HepG2 (cell line): ENCODE results near the gene RNU6-8. TPM values are rescaled to one million over a fixed set of nuclear protein-coding genes. Genes with fewer than 3 reads are reported as not detected.

Source experiments
- CSRNP2 ChIP-seq: sonication (generic); formaldehyde crosslinking; conservative IDR thresholded peaks from 2 replicates; pipeline ENCODE4 v1.8.0; 2022; ENCODE audit warnings: low read depth, missing genetic modification reagents
- FOXJ3 ChIP-seq: sonication (generic); formaldehyde crosslinking; IDR thresholded peaks from 2 replicates; pipeline ENCODE4 v1.4.0; 2020; ENCODE audit warnings: missing genetic modification reagents, mild to moderate bottlenecking, borderline replicate concordance
- FOXO1 ChIP-seq: sonication (generic); formaldehyde crosslinking; IDR thresholded peaks from 2 replicates; pipeline ENCODE4 v1.4.0; 2020; ENCODE audit warnings: missing genetic modification reagents
- KDM1A ChIP-seq: IDR thresholded peaks from 2 replicates; pipeline ENCODE4 v1.6.1; 2016; ENCODE audit warnings: missing compliant biosample characterization
- MLXIP ChIP-seq: sonication (generic); formaldehyde crosslinking; IDR thresholded peaks from 2 replicates; pipeline ENCODE4 v1.9.0; 2021; ENCODE audit warnings: missing genetic modification reagents, borderline replicate concordance
- NRL ChIP-seq: sonication (generic); formaldehyde crosslinking; IDR thresholded peaks from 2 replicates; pipeline ENCODE4 v1.5.0; 2020; ENCODE audit warnings: missing genetic modification reagents, mild to moderate bottlenecking, moderate library complexity, borderline replicate concordance
- RFXAP ChIP-seq: sonication (generic); formaldehyde crosslinking; IDR thresholded peaks from 2 replicates; pipeline ENCODE4 v1.4.0; 2020; ENCODE audit warnings: missing genetic modification reagents, borderline replicate concordance
- SNAPC2 ChIP-seq: sonication (generic); formaldehyde crosslinking; IDR thresholded peaks from 2 replicates; pipeline ENCODE4 v1.8.1; 2022; ENCODE audit warnings: mild to moderate bottlenecking, missing genetic modification reagents
- STAG1 ChIP-seq: sonication (generic); formaldehyde crosslinking; IDR thresholded peaks from 2 replicates; pipeline ENCODE4 v1.4.0; 2020; ENCODE audit warnings: missing genetic modification reagents
- ZBTB46 ChIP-seq: sonication (generic); formaldehyde crosslinking; IDR thresholded peaks from 2 replicates; pipeline ENCODE4 v1.4.0; 2020; ENCODE audit warnings: mild to moderate bottlenecking, missing genetic modification reagents, borderline replicate concordance
- ZNF546 ChIP-seq: sonication (generic); formaldehyde crosslinking; conservative IDR thresholded peaks from 2 replicates; pipeline ENCODE4 v1.8.1; 2023; ENCODE audit warnings: mild to moderate bottlenecking, missing genetic modification reagents
- ZNF784 ChIP-seq: sonication (generic); formaldehyde crosslinking; IDR thresholded peaks from 2 replicates; pipeline ENCODE4 v1.5.1; 2020; ENCODE audit warnings: missing genetic modification reagents, mild to moderate bottlenecking, borderline replicate concordance
- ZSCAN9 ChIP-seq: IDR thresholded peaks from 2 replicates; pipeline ENCODE4 v1.6.1; 2016; ENCODE audit warnings: borderline replicate concordance
- polyA plus RNA-seq, 8 experiments: library from polyadenylated mRNA; depleted of rRNA in 3 of 8; stranded (reverse) in 7 of 8; unstranded in 1 of 8; fragments of >200 nt; fragmentation: Illumina TruSeq in 4 of 8; extraction: Trizol in 4 of 8; gene quantifications; 2 replicates each; pipeline versions ENCODE4 v1.2.1 to v1.2.3, GENCODE V29; 2011 to 2016; ENCODE audit warnings: low read depth in 4 of 8, missing spikeins in 1 of 8, mixed read lengths in 1 of 8; ENCODE audit not compliant: insufficient read depth in 1 of 8
- total RNA-seq, 5 experiments: library from RNA; depleted of rRNA; stranded (reverse); fragments of >200 nt; fragmentation: Illumina TruSeq; extraction: Trizol; gene quantifications; 2 replicates each; pipeline ENCODE4 v1.2.3, GENCODE V29; 2016; ENCODE audit warnings: low read depth in 1 of 5
- TF ChIP-seq, protein P1 (sequence below): sonication (generic); formaldehyde crosslinking; IDR thresholded peaks from 2 replicates; pipeline ENCODE4 v1.4.0; 2020; ENCODE audit warnings: missing genetic modification reagents

The RNU6-8 gene
- total and polyA plus RNA-seq, 2 of the 13 experiments (the other 11 are each of a cell fraction or from before 2014, with no cell fraction given) = under 0.01 TPM; not detected in 1

GRCh38 chr14:32201816-32202490 is 1.1 kb downstream of the RNU6-8 start, which contains the start of gene RNU6-7 (continued):
- TF ChIP-seq ZBTB46 (CRISPR knock-in tag) = no peak
- TF ChIP-seq FOXJ3 (CRISPR knock-in tag) = 0 out of 2 replicates have a peak, but pooled peaks have one; percentile 11
- TF ChIP-seq ZNF546 (CRISPR knock-in tag) = peak; percentile 20; the same call in 1 of the 2 replicates
- TF ChIP-seq NRL (CRISPR knock-in tag) = no peak
- no peak; the same call in 1 of the 2 replicates for TF ChIP-seq FOXO1 (CRISPR knock-in tag)
- TF ChIP-seq RFXAP (CRISPR knock-in tag) = no peak
- 0 out of 2 replicates have a peak, but pooled peaks have one; percentile 58 for TF ChIP-seq CSRNP2 (CRISPR knock-in tag)
- peak; percentile 9; the same call in 1 of the 2 replicates for TF ChIP-seq ZSCAN9
- peak; percentile 15; the same call in 1 of the 2 replicates for TF ChIP-seq ZNF784 (CRISPR knock-in tag)
- no peak for TF ChIP-seq MLXIP (CRISPR knock-in tag)
- TF ChIP-seq, protein P1, sequence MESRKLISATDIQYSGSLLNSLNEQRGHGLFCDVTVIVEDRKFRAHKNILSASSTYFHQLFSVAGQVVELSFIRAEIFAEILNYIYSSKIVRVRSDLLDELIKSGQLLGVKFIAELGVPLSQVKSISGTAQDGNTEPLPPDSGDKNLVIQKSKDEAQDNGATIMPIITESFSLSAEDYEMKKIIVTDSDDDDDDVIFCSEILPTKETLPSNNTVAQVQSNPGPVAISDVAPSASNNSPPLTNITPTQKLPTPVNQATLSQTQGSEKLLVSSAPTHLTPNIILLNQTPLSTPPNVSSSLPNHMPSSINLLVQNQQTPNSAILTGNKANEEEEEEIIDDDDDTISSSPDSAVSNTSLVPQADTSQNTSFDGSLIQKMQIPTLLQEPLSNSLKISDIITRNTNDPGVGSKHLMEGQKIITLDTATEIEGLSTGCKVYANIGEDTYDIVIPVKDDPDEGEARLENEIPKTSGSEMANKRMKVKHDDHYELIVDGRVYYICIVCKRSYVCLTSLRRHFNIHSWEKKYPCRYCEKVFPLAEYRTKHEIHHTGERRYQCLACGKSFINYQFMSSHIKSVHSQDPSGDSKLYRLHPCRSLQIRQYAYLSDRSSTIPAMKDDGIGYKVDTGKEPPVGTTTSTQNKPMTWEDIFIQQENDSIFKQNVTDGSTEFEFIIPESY (CRISPR knock-in tag) = peak; percentile 29; the same call in 1 of the 2 replicates
- TF ChIP-seq KDM1A (CRISPR knock-in tag) = no peak
- peak; percentile 100 for TF ChIP-seq SNAPC2
- no peak for TF ChIP-seq STAG1 (CRISPR knock-in tag)
